Spleen (tissue), 7 donors: ENCODE data around the gene RAD51B.

ENCODE experiments used
- POLR2A ChIP-seq, 3 donors: fragments of 450-650 bp; IDR thresholded peaks; one replicate each; pipeline ENCODE4 v1.5.1; 2017; ENCODE audit warnings: antibody characterized with exemption in 3 of 3, mild to moderate bottlenecking in 1 of 3
- TF ChIP-seq, protein P1 (sequence below), 11 experiments: fragments of 200-600 bp in 7 of 11; fragments of 450-650 bp in 4 of 11; sonication (generic) in 4 of 11; IDR thresholded peaks in 8 of 11; conservative IDR thresholded peaks in 3 of 11; 1 replicate in 7 of 11; 2 replicates in 4 of 11; pipeline versions ENCODE4 v1.4.0 to v1.8.0; 2016 to 2021; ENCODE audit warnings: antibody characterized with exemption in 11 of 11, inconsistent platforms in 4 of 11, mild to moderate bottlenecking in 1 of 11
- donor health status: DM: no; HTN: no; CAD: no; lungs with moderate emphysema.
- donor health status: DM: no; HTN: no; CAD: no.
- donor health status: DM: no; HTN: no; CAD: no.

DNA sequence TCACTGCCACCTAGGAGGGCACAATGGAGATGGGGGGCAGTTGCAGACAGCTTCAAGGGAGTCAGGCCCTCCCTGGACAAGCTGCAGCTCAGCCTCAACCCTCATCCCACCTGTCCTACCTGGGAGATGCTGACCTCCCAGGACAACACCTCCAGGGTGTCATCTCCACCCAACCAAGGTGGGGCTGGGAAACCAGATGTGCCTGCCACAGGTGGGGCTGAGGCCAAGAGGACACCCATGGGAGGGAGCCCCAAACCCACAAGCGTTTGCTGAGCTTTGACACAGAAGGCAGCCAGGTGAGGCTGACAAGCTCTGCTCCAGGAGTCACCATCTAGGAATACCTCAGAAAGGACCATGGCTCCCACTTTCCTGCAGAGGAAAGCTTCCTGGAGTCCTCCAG is 941.8 kb downstream of the RAD51B start:
- TF ChIP-seq, protein P1, sequence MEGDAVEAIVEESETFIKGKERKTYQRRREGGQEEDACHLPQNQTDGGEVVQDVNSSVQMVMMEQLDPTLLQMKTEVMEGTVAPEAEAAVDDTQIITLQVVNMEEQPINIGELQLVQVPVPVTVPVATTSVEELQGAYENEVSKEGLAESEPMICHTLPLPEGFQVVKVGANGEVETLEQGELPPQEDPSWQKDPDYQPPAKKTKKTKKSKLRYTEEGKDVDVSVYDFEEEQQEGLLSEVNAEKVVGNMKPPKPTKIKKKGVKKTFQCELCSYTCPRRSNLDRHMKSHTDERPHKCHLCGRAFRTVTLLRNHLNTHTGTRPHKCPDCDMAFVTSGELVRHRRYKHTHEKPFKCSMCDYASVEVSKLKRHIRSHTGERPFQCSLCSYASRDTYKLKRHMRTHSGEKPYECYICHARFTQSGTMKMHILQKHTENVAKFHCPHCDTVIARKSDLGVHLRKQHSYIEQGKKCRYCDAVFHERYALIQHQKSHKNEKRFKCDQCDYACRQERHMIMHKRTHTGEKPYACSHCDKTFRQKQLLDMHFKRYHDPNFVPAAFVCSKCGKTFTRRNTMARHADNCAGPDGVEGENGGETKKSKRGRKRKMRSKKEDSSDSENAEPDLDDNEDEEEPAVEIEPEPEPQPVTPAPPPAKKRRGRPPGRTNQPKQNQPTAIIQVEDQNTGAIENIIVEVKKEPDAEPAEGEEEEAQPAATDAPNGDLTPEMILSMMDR (IDR thresholded peaks at IDR 0.05 in 8 of 11, conservative IDR thresholded peaks at IDR 0.05 in 3 of 11) = no peak
- TF ChIP-seq POLR2A (IDR thresholded peaks at IDR 0.05) = no peak
